ENCODE results near the gene MCM3. TPM values are rescaled to one million over a fixed set of nuclear protein-coding genes. Genes with fewer than 3 reads are reported as not detected.
A peak's percentile ranks its signal among the peaks of the same experiment; 100 is the strongest.

The MCM3 gene
- total and polyA plus RNA-seq, 3 experiments from 2014 or later: 59.0 to 263 (median 262) TPM

GRCh38 chr6:52245425-52245824 is 39.1 kb downstream of the MCM3 start:
- DNase-seq: no peak
- Mint-ChIP-seq H3K27ac (no peak overlapping the region), H3K4me1 (no peaks in the 10 kb centered on the region), H3K36me3 (no peaks in the 10 kb centered on the region), H3K9me3 (no peaks in the 10 kb centered on the region), H3K27me3 (peaks cover 12 to 62% of the 10 kb centered on the region in 2 donors), H3K4me3 (no peak overlapping the region)
- Histone ChIP-seq H3K4me1 (ENCODE audit: insufficient read depth, low read length) (no peaks in the 10 kb centered on the region), H3K9me3 (ENCODE audit: low read length) (no peaks in the 10 kb centered on the region), H3K4me3 (ENCODE audit: low read length) (no peak overlapping the region), H3K27me3 (ENCODE audit: insufficient read depth, low read length, poor library complexity, severe bottlenecking) (no peaks in the 10 kb centered on the region), H3K27ac (ENCODE audit: low read depth, low read length) (no peak overlapping the region), H3K36me3 (ENCODE audit: insufficient read depth, low read length) (no peaks in the 10 kb centered on the region)
- ChIA-PET POLR2A (no interaction called here), CTCF (no interaction called here)

- POLR2A ChIA-PET: no interaction called here
- no peaks in the 10 kb centered on the region for H3K27me3 ChIP-seq (ENCODE audit: insufficient read depth, low read length, poor library complexity, severe bottlenecking)
- no peak within 1 kb of the TSS for H3K4me3 ChIP-seq (ENCODE audit: low read length)
- H3K27me3 Mint-ChIP-seq: peaks cover 12 to 61% of the 10 kb centered on the region in 2 donors
- H3K4me3 Mint-ChIP-seq: no peak within 1 kb of the TSS
- no peaks in the 10 kb centered on the region for H3K36me3 ChIP-seq (ENCODE audit: insufficient read depth, low read length)
- no peaks in the 10 kb centered on the region for H3K9me3 Mint-ChIP-seq
- no peak for DNase-seq
- H3K4me1 Mint-ChIP-seq: no peaks in the 10 kb centered on the region
- H3K27ac Mint-ChIP-seq: no peak within 1 kb of the TSS
- H3K9me3 ChIP-seq (ENCODE audit: low read length): no peaks in the 10 kb centered on the region
- no peak within 1 kb of the TSS for H3K27ac ChIP-seq (ENCODE audit: low read depth, low read length)
- H3K4me1 ChIP-seq (ENCODE audit: insufficient read depth, low read length): no peaks in the 10 kb centered on the region
- CTCF ChIA-PET: interaction anchor here (1.3 kb wide), 1 partner anchor 18 kb away, joined by 5 read pairs; no protein-coding TSS in a partner anchor
- no peaks in the 10 kb centered on the region for H3K36me3 Mint-ChIP-seq
Measured at GRCh38 chr6:52244400-52244799, 40.1 kb downstream of the MCM3 start, which contains the start of gene IL17F. TSS of gene IL17F (minus strand) at chr6:52244500. CDS start at chr6:52244429, 71 bp downstream.

- H3K27me3 Mint-ChIP-seq: peaks cover 9 to 54% of the 10 kb centered on the region in 2 donors
- H3K9me3 Mint-ChIP-seq: no peaks in the 10 kb centered on the region
- H3K36me3 ChIP-seq (ENCODE audit: insufficient read depth, low read length): no peaks in the 10 kb centered on the region
- H3K27me3 ChIP-seq (ENCODE audit: insufficient read depth, low read length, poor library complexity, severe bottlenecking): no peaks in the 10 kb centered on the region
- no peak overlapping the region for H3K4me3 Mint-ChIP-seq
- no peaks in the 10 kb centered on the region for H3K4me1 Mint-ChIP-seq
- no peak for DNase-seq
- ChIA-PET POLR2A (no interaction called here), CTCF (interaction anchor here (1.3 kb wide), 1 partner anchor 19 kb away, joined by 5 read pairs; no protein-coding TSS in a partner anchor)
- no peaks in the 10 kb centered on the region for H3K36me3 Mint-ChIP-seq
- no peak overlapping the region for H3K27ac Mint-ChIP-seq
- no peak overlapping the region for H3K4me3 ChIP-seq (ENCODE audit: low read length)
- no peaks in the 10 kb centered on the region for H3K9me3 ChIP-seq (ENCODE audit: low read length)
- H3K27ac ChIP-seq (ENCODE audit: low read depth, low read length): no peak overlapping the region
- H3K4me1 ChIP-seq (ENCODE audit: insufficient read depth, low read length): no peaks in the 10 kb centered on the region
Measured at GRCh38 chr6:52243282-52243893, 41.2 kb downstream of the MCM3 start.

- CTCF ChIA-PET: interaction anchor here (0.8 kb wide), 1 partner anchor 15 kb away, joined by 3 read pairs; no protein-coding TSS in a partner anchor
Measured at GRCh38 chr6:52241819-52242218, 42.7 kb downstream of the MCM3 start.

GRCh38 chr6:52233975-52234823 is 50.3 kb downstream of the MCM3 start:
- H3K36me3 ChIP-seq (ENCODE audit: insufficient read depth, low read length): no peaks in the 10 kb centered on the region
- DNase-seq: no peak
- Mint-ChIP-seq H3K36me3 (no peaks in the 10 kb centered on the region), H3K27ac (no peak overlapping the region), H3K9me3 (no peaks in the 10 kb centered on the region), H3K4me3 (no peak overlapping the region), H3K27me3 (peaks cover 27 to 65% of the 10 kb centered on the region in 2 donors), H3K4me1 (peaks cover 6 to 15% (median 14%) of the 10 kb centered on the region in 3 donors)
- H3K27me3 ChIP-seq (ENCODE audit: insufficient read depth, low read length, poor library complexity, severe bottlenecking): peaks cover 26% of the 10 kb centered on the region
- no peak overlapping the region for H3K4me3 ChIP-seq (ENCODE audit: low read length)
- no peaks in the 10 kb centered on the region for H3K9me3 ChIP-seq (ENCODE audit: low read length)
- POLR2A ChIA-PET: no interaction called here
- CTCF ChIA-PET: no interaction called here
- no peaks in the 10 kb centered on the region for H3K4me1 ChIP-seq (ENCODE audit: insufficient read depth, low read length)
- H3K27ac ChIP-seq (ENCODE audit: low read depth, low read length): no peak overlapping the region

More at GRCh38 chr6:52241819-52242218, 42.7 kb downstream of the MCM3 start:
- Histone ChIP-seq H3K4me3 (ENCODE audit: low read length) (no peak overlapping the region), H3K36me3 (ENCODE audit: insufficient read depth, low read length) (no peaks in the 10 kb centered on the region), H3K9me3 (ENCODE audit: low read length) (no peaks in the 10 kb centered on the region), H3K27me3 (ENCODE audit: insufficient read depth, low read length, poor library complexity, severe bottlenecking) (no peaks in the 10 kb centered on the region), H3K4me1 (ENCODE audit: insufficient read depth, low read length) (no peaks in the 10 kb centered on the region), H3K27ac (ENCODE audit: low read depth, low read length) (no peak overlapping the region)
- H3K4me3 Mint-ChIP-seq: no peak overlapping the region
- DNase-seq: no peak
- no peaks in the 10 kb centered on the region for H3K9me3 Mint-ChIP-seq
- POLR2A ChIA-PET: no interaction called here
- no peak overlapping the region for H3K27ac Mint-ChIP-seq
- peaks cover 19 to 54% of the 10 kb centered on the region in 2 donors for H3K27me3 Mint-ChIP-seq
- no peaks in the 10 kb centered on the region for H3K4me1 Mint-ChIP-seq
- no peaks in the 10 kb centered on the region for H3K36me3 Mint-ChIP-seq

- ChIA-PET CTCF (interaction anchor here (0.6 kb wide), 1 partner anchor 165 kb away, joined by 3 read pairs; no protein-coding TSS in a partner anchor), POLR2A (no interaction called here)
- Mint-ChIP-seq H3K9me3 (no peaks in the 10 kb centered on the region), H3K4me3 (no peak overlapping the region), H3K4me1 (peaks cover 6 to 17% (median 14%) of the 10 kb centered on the region in 3 donors), H3K36me3 (no peaks in the 10 kb centered on the region), H3K27me3 (peaks cover 27 to 63% of the 10 kb centered on the region in 2 donors), H3K27ac (no peak overlapping the region)
- Histone ChIP-seq H3K36me3 (ENCODE audit: insufficient read depth, low read length) (no peaks in the 10 kb centered on the region), H3K27me3 (ENCODE audit: insufficient read depth, low read length, poor library complexity, severe bottlenecking) (peaks cover 26% of the 10 kb centered on the region), H3K9me3 (ENCODE audit: low read length) (no peaks in the 10 kb centered on the region), H3K4me1 (ENCODE audit: insufficient read depth, low read length) (no peaks in the 10 kb centered on the region), H3K4me3 (ENCODE audit: low read length) (no peak overlapping the region), H3K27ac (ENCODE audit: low read depth, low read length) (no peak overlapping the region)
- no peak for DNase-seq
Measured at GRCh38 chr6:52233005-52233404, 51.5 kb downstream of the MCM3 start.

- ChIA-PET POLR2A (interaction anchor here (0.6 kb wide), 1 partner anchor 352 kb away, joined by 14 read pairs; no protein-coding TSS in a partner anchor), CTCF (interaction anchor here (0.7 kb wide), 1 partner anchor 32 kb away, joined by 3 read pairs; no protein-coding TSS in a partner anchor)
- peak overlapping the region in 4 of 8 donors; percentile 1 to 55 (median 32) for H3K27ac Mint-ChIP-seq
- Histone ChIP-seq H3K4me1 (ENCODE audit: insufficient read depth, low read length) (no peaks in the 10 kb centered on the region), H3K27me3 (ENCODE audit: insufficient read depth, low read length, poor library complexity, severe bottlenecking) (peaks cover 26% of the 10 kb centered on the region), H3K9me3 (ENCODE audit: low read length) (no peaks in the 10 kb centered on the region), H3K4me3 (ENCODE audit: low read length) (no peak overlapping the region), H3K36me3 (ENCODE audit: insufficient read depth, low read length) (no peaks in the 10 kb centered on the region), H3K27ac (ENCODE audit: low read depth, low read length) (no peak overlapping the region)
- no peaks in the 10 kb centered on the region for H3K9me3 Mint-ChIP-seq
- peaks cover 23 to 54% of the 10 kb centered on the region in 2 donors for H3K27me3 Mint-ChIP-seq
- peak in 3 of 5 donors; percentile 4 to 64 (median 56) for DNase-seq
- peaks cover 6 to 25% (median 19%) of the 10 kb centered on the region in 3 donors for H3K4me1 Mint-ChIP-seq
- peak overlapping the region in 1 of 7 donors; percentile 45 for H3K4me3 Mint-ChIP-seq
- H3K36me3 Mint-ChIP-seq: no peaks in the 10 kb centered on the region
Measured at GRCh38 chr6:52231406-52232127, 53.0 kb downstream of the MCM3 start.

All from CD8-positive, alpha-beta memory T cell (primary cell).